ENCODE results near the gene IL20.
A peak's percentile ranks its signal among the peaks of the same experiment; 100 is the strongest.
"Not testable (repeated sequence)": the region's sequence is repeated elsewhere in the genome, so short reads cannot be mapped to it uniquely, and the experiment has no call there.

IL20 gene

DNA sequence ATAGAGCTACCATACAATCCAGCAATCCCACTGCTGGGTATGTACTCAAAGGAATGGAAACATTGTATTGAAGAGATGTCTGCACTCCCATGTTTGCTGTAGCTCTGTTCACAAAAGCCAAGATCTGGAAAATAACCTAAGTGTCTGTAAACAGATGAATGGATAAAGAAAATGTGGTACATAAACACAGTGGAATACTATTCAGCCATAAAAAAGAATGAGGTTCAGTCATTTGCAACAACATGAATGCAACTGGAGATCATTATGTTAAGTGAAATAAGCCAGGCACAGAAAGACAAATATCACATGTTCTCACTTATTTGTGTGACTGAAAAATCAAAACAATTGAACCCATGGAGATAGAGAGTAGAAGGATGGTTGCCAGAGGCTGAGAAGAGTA is 11.7 kb upstream of the IL20 start:
- H3K27ac ChIP-seq (ENCODE audit: low read depth, low read length); H3K9me3 ChIP-seq (ENCODE audit: control insufficient read depth in 5 of 5, low read length in 5 of 5); H3K36me3 ChIP-seq (ENCODE audit: control insufficient read depth in 5 of 5, insufficient read depth in 5 of 5, low read length in 5 of 5); H3K9ac ChIP-seq (ENCODE audit: low read length in 5 of 5); H3K4me3 ChIP-seq (ENCODE audit: low read depth in 1 of 5, low read length in 5 of 5); H3K4me1 ChIP-seq (ENCODE audit: control insufficient read depth in 5 of 5, insufficient read depth in 5 of 5, low read length in 5 of 5); H3K27me3 ChIP-seq (ENCODE audit: control insufficient read depth in 5 of 5, insufficient read depth in 4 of 5, low read length in 5 of 5): not testable (repeated sequence)

GRCh38 chr1:206854401-206855129 is 10.9 kb upstream of the IL20 start:
- H3K9ac ChIP-seq (ENCODE audit: low read length in 5 of 5): no peak overlapping the region
- no peak overlapping the region for H3K27ac ChIP-seq (ENCODE audit: low read depth, low read length)
- peaks cover 0 to 4% (median 0%) of the 10 kb centered on the region in 5 donors for H3K9me3 ChIP-seq (ENCODE audit: control insufficient read depth in 5 of 5, low read length in 5 of 5)
- H3K27me3 ChIP-seq (ENCODE audit: control insufficient read depth in 5 of 5, insufficient read depth in 4 of 5, low read length in 5 of 5): no peaks in the 10 kb centered on the region
- no peaks in the 10 kb centered on the region for H3K36me3 ChIP-seq (ENCODE audit: control insufficient read depth in 5 of 5, insufficient read depth in 5 of 5, low read length in 5 of 5)
- H3K4me1 ChIP-seq (ENCODE audit: control insufficient read depth in 5 of 5, insufficient read depth in 5 of 5, low read length in 5 of 5): peaks cover 0 to 7% (median 0%) of the 10 kb centered on the region in 5 donors
- H3K4me3 ChIP-seq (ENCODE audit: low read depth in 1 of 5, low read length in 5 of 5): no peak overlapping the region

DNA sequence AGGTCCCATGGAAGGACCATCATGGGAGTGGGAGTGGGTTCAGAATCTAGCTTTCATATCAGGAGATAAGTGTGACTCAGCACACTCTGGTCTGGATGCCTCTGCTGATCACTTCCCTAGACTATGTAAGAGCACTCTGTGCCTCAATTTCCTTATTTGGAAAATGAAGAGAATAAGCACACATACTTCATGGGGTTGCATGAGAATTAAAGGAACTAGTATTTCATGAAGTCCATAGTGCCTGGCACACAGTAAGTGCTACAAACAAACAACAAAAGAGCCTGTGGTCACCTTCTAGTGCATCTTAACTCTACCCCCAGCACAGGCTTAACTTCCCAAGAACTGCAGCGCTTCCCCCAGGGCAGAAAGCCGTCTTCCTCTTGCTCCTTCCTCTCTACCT is 9.6 kb upstream of the IL20 start:
- no peaks in the 10 kb centered on the region for H3K27me3 ChIP-seq (ENCODE audit: control insufficient read depth in 5 of 5, insufficient read depth in 4 of 5, low read length in 5 of 5)
- H3K9me3 ChIP-seq (ENCODE audit: control insufficient read depth in 5 of 5, low read length in 5 of 5): peaks cover 0 to 4% (median 0%) of the 10 kb centered on the region in 5 donors
- peaks cover 0 to 7% (median 0%) of the 10 kb centered on the region in 5 donors for H3K4me1 ChIP-seq (ENCODE audit: control insufficient read depth in 5 of 5, insufficient read depth in 5 of 5, low read length in 5 of 5)
- H3K4me3 ChIP-seq (ENCODE audit: low read depth in 1 of 5, low read length in 5 of 5): no peak overlapping the region
- no peak overlapping the region for H3K9ac ChIP-seq (ENCODE audit: low read length in 5 of 5)
- H3K27ac ChIP-seq (ENCODE audit: low read depth, low read length): no peak overlapping the region
- no peaks in the 10 kb centered on the region for H3K36me3 ChIP-seq (ENCODE audit: control insufficient read depth in 5 of 5, insufficient read depth in 5 of 5, low read length in 5 of 5)

DNA sequence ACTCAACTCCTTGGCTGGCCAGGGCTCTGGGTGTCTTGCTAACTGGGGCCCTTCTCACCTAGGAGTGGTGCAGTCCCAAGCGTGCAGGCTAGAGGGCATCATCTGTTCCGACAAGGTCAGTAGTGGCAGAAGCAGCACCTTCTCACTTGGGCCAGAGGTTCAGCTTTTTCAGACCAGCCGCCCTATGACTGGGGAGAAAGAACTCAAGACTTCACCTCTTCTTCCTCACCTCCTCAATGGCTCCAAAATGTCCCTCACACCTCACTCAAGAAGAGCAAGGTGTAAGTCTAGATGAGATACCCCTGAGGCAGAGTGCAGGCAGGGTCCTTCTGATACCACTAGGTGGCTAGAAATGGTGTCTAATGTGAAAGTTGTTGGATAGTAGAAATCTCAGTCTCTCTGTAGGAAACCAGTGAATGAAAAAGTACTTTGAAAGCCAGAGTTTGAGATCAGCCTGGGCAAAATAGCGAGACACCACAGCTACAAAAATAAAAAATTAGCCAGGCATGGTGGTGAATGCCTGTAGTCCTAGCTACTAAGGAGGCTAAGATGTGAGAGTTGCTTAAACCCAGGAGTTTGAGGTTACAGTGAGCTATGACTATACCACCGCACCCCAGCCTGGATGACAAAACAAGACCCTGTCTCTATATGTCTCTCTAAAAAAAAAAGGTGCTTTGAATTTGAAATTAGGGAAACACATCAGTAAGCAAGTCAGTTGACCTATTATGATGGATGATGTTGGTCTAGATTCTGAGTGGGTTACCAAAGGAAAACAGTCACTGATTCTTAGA is 8.6 kb upstream of the IL20 start:
- H3K4me1 ChIP-seq (ENCODE audit: control insufficient read depth in 5 of 5, insufficient read depth in 5 of 5, low read length in 5 of 5): peaks cover 0 to 7% (median 0%) of the 10 kb centered on the region in 5 donors
- no peaks in the 10 kb centered on the region for H3K36me3 ChIP-seq (ENCODE audit: control insufficient read depth in 5 of 5, insufficient read depth in 5 of 5, low read length in 5 of 5)
- H3K9ac ChIP-seq (ENCODE audit: low read length in 5 of 5): no peak overlapping the region
- peaks cover 0 to 4% (median 0%) of the 10 kb centered on the region in 5 donors for H3K9me3 ChIP-seq (ENCODE audit: control insufficient read depth in 5 of 5, low read length in 5 of 5)
- no peaks in the 10 kb centered on the region for H3K27me3 ChIP-seq (ENCODE audit: control insufficient read depth in 5 of 5, insufficient read depth in 4 of 5, low read length in 5 of 5)
- no peak overlapping the region for H3K4me3 ChIP-seq (ENCODE audit: low read depth in 1 of 5, low read length in 5 of 5)
- H3K27ac ChIP-seq (ENCODE audit: low read depth, low read length): no peak overlapping the region

GRCh38 chr1:206859082-206859521 is 6.3 kb upstream of the IL20 start:
- Histone ChIP-seq H3K9ac (ENCODE audit: low read length in 5 of 5) (no peak overlapping the region), H3K4me1 (ENCODE audit: control insufficient read depth in 5 of 5, insufficient read depth in 5 of 5, low read length in 5 of 5) (peaks cover 0 to 7% (median 0%) of the 10 kb centered on the region in 5 donors), H3K9me3 (ENCODE audit: control insufficient read depth in 5 of 5, low read length in 5 of 5) (no peaks in the 10 kb centered on the region), H3K27me3 (ENCODE audit: control insufficient read depth in 5 of 5, insufficient read depth in 4 of 5, low read length in 5 of 5) (no peaks in the 10 kb centered on the region), H3K36me3 (ENCODE audit: control insufficient read depth in 5 of 5, insufficient read depth in 5 of 5, low read length in 5 of 5) (no peaks in the 10 kb centered on the region), H3K4me3 (ENCODE audit: low read depth in 1 of 5, low read length in 5 of 5) (peak overlapping the region in 2 of 5 donors; percentile 40 to 44), H3K27ac (ENCODE audit: low read depth, low read length) (no peak overlapping the region)

GRCh38 chr1:206860165-206860564 is 5.3 kb upstream of the IL20 start:
- peaks cover 0 to 10% (median 1%) of the 10 kb centered on the region in 5 donors for H3K4me1 ChIP-seq (ENCODE audit: control insufficient read depth in 5 of 5, insufficient read depth in 5 of 5, low read length in 5 of 5)
- no peaks in the 10 kb centered on the region for H3K27me3 ChIP-seq (ENCODE audit: control insufficient read depth in 5 of 5, insufficient read depth in 4 of 5, low read length in 5 of 5)
- no peaks in the 10 kb centered on the region for H3K36me3 ChIP-seq (ENCODE audit: control insufficient read depth in 5 of 5, insufficient read depth in 5 of 5, low read length in 5 of 5)
- H3K9me3 ChIP-seq (ENCODE audit: control insufficient read depth in 5 of 5, low read length in 5 of 5): no peaks in the 10 kb centered on the region
- H3K4me3 ChIP-seq (ENCODE audit: low read depth in 1 of 5, low read length in 5 of 5): no peak overlapping the region
- H3K9ac ChIP-seq (ENCODE audit: low read length in 5 of 5): no peak overlapping the region
- H3K27ac ChIP-seq (ENCODE audit: low read depth, low read length): no peak overlapping the region

GRCh38 chr1:206863266-206863665 is 2.2 kb upstream of the IL20 start:
- no peak overlapping the region for H3K27ac ChIP-seq (ENCODE audit: low read depth, low read length)
- H3K27me3 ChIP-seq (ENCODE audit: control insufficient read depth in 5 of 5, insufficient read depth in 4 of 5, low read length in 5 of 5): no peaks in the 10 kb centered on the region
- no peaks in the 10 kb centered on the region for H3K36me3 ChIP-seq (ENCODE audit: control insufficient read depth in 5 of 5, insufficient read depth in 5 of 5, low read length in 5 of 5)
- H3K9me3 ChIP-seq (ENCODE audit: control insufficient read depth in 5 of 5, low read length in 5 of 5): no peaks in the 10 kb centered on the region
- H3K4me1 ChIP-seq (ENCODE audit: control insufficient read depth in 5 of 5, insufficient read depth in 5 of 5, low read length in 5 of 5): peaks cover 0 to 14% (median 7%) of the 10 kb centered on the region in 5 donors
- H3K4me3 ChIP-seq (ENCODE audit: low read depth in 1 of 5, low read length in 5 of 5): no peak overlapping the region
- no peak overlapping the region for H3K9ac ChIP-seq (ENCODE audit: low read length in 5 of 5)

DNA sequence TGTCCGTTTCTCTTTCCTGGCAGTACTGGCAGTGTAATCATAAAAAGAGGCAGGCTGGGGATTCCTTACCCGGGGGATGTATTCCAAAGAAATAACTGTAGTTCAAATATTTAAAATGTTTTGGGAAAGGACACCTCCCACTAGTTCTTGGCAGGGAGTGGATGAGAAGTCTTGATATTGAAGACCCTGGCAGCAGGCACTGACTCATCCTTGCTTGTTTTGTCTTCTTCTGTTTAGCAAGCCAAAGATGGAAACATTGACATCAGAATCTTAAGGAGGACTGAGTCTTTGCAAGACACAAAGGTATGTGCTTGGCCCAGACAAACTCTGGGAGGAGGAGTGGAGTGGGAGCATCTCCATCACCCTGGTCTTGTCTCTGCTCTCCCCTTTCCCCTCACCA is 639 bp downstream of the IL20 start:
- H3K4me3 ChIP-seq (ENCODE audit: low read depth in 1 of 5, low read length in 5 of 5): no peak overlapping the region
- H3K4me1 ChIP-seq (ENCODE audit: control insufficient read depth in 5 of 5, insufficient read depth in 5 of 5, low read length in 5 of 5): peaks cover 0 to 8% (median 4%) of the 10 kb centered on the region in 5 donors
- no peak overlapping the region for H3K27ac ChIP-seq (ENCODE audit: low read depth, low read length)
- no peak overlapping the region for H3K9ac ChIP-seq (ENCODE audit: low read length in 5 of 5)
- no peaks in the 10 kb centered on the region for H3K9me3 ChIP-seq (ENCODE audit: control insufficient read depth in 5 of 5, low read length in 5 of 5)
- H3K36me3 ChIP-seq (ENCODE audit: control insufficient read depth in 5 of 5, insufficient read depth in 5 of 5, low read length in 5 of 5): no peaks in the 10 kb centered on the region
- no peaks in the 10 kb centered on the region for H3K27me3 ChIP-seq (ENCODE audit: control insufficient read depth in 5 of 5, insufficient read depth in 4 of 5, low read length in 5 of 5)

DNA sequence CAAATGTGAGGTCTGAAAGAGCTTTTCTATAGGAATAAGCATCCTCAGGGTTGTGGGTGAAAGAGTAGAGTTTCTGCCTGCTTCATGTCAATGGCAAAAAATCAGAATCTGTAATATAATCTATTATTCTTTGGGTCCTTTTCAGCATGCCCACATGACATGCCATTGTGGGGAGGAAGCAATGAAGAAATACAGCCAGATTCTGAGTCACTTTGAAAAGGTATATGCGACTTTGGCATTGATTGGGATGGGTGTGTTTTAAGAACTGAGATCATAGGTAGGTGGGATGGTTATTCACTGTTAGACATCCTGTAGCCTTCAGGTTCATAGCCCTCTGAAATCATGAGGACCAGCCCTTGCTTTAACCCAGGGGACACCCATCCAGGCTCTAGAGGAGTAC is 1.8 kb downstream of the IL20 start:
- no peaks in the 10 kb centered on the region for H3K27me3 ChIP-seq (ENCODE audit: control insufficient read depth in 5 of 5, insufficient read depth in 4 of 5, low read length in 5 of 5)
- H3K4me1 ChIP-seq (ENCODE audit: control insufficient read depth in 5 of 5, insufficient read depth in 5 of 5, low read length in 5 of 5): peaks cover 0 to 8% (median 4%) of the 10 kb centered on the region in 5 donors
- no peak overlapping the region for H3K27ac ChIP-seq (ENCODE audit: low read depth, low read length)
- no peak overlapping the region for H3K9ac ChIP-seq (ENCODE audit: low read length in 5 of 5)
- no peak overlapping the region for H3K4me3 ChIP-seq (ENCODE audit: low read depth in 1 of 5, low read length in 5 of 5)
- H3K9me3 ChIP-seq (ENCODE audit: control insufficient read depth in 5 of 5, low read length in 5 of 5): peaks cover 0 to 4% (median 0%) of the 10 kb centered on the region in 5 donors
- H3K36me3 ChIP-seq (ENCODE audit: control insufficient read depth in 5 of 5, insufficient read depth in 5 of 5, low read length in 5 of 5): no peaks in the 10 kb centered on the region

DNA sequence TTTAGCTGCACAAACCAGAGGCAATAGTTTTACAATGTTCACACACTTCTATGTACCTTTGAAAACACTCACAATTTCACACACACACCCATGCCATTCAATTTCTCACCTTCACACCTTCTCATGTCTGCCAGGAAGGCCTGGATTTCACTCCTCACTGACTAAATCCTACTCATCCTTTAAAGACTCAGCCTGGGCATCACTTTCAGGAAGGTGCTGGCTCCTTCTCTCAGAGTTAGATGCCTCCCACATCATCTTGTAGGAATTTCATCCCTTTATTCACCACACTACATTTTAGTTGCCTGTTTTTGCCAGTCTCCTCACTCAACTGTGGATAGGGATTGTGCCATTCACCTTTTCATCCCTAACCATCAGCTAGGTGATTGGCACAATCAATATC is 2.3 kb downstream of the IL20 start:
- H3K36me3 ChIP-seq (ENCODE audit: control insufficient read depth in 5 of 5, insufficient read depth in 5 of 5, low read length in 5 of 5): no peaks in the 10 kb centered on the region
- H3K4me1 ChIP-seq (ENCODE audit: control insufficient read depth in 5 of 5, insufficient read depth in 5 of 5, low read length in 5 of 5): peaks cover 0 to 8% (median 4%) of the 10 kb centered on the region in 5 donors
- H3K9me3 ChIP-seq (ENCODE audit: control insufficient read depth in 5 of 5, low read length in 5 of 5): peaks cover 0 to 4% (median 0%) of the 10 kb centered on the region in 5 donors
- H3K27me3 ChIP-seq (ENCODE audit: control insufficient read depth in 5 of 5, insufficient read depth in 4 of 5, low read length in 5 of 5): no peaks in the 10 kb centered on the region
- no peak overlapping the region for H3K27ac ChIP-seq (ENCODE audit: low read depth, low read length)
- H3K9ac ChIP-seq (ENCODE audit: low read length in 5 of 5): no peak overlapping the region
- no peak overlapping the region for H3K4me3 ChIP-seq (ENCODE audit: low read depth in 1 of 5, low read length in 5 of 5)

Data from subcutaneous abdominal adipose tissue (tissue), 5 donors.